Hematopoietic multipotent progenitor cell treated with erythropoietin and hydrocortisone succinate and interleukin-3 and kit ligand, for 17 days (in vitro differentiated cells): ENCODE data around the gene CCDC89.

Experiments used
- DNase-seq: peaks from one replicate; pipeline ENCODE4 v3.0.0-alpha.2; 2015; ENCODE audit warnings: low spot score

The CCDC89 gene

DNA sequence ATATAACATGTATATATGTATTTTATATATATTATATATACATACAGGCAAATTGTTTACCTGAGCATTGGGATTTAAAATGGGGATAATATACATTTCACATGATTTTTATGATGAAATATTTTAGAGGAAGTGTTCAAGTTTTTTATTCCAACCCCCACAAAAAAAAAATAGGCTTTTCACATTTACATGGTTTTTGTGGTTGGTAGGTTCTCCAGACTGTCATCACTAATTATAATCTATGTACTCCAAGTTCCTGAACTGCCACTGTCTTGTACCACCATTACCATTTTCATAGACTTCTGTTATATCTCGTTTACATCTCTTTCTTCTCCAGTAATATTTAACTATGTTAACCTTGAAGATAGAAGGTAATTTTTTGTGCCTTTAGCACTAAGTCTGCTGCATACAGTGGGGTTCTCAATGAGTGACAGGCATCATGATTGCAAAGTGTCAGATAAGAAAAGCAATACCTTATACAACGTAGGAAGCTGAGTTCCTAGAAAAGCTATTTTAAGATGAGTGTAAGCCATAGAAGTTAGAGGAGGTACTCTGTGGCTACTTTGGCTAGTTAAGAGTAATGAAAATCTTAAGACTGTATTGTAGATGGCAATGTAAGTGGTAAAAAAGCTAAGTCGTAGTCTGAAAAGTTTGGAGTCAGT is 33.1 kb downstream of the CCDC89 start:
- DNase-seq: no peak

DNA sequence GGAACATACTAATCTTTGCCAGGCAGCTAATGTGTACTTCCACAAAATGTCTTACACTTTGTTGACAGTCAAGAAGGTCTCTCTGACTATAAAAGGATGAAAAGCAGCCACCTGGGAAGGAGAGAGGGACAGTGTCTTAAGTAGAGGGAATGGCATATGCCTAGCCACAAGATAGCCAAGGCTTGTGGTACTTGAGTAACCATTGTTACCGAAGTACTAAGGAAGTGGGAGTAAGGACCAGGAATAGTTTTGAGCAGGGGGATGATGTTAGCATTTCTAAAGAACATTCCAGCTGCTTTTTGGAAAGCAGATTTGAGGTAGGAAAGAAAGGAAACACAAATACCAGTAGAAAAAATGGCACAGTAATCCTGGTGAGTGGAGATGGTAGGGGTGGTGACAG is 34.9 kb downstream of the CCDC89 start:
- no peak for DNase-seq

DNA sequence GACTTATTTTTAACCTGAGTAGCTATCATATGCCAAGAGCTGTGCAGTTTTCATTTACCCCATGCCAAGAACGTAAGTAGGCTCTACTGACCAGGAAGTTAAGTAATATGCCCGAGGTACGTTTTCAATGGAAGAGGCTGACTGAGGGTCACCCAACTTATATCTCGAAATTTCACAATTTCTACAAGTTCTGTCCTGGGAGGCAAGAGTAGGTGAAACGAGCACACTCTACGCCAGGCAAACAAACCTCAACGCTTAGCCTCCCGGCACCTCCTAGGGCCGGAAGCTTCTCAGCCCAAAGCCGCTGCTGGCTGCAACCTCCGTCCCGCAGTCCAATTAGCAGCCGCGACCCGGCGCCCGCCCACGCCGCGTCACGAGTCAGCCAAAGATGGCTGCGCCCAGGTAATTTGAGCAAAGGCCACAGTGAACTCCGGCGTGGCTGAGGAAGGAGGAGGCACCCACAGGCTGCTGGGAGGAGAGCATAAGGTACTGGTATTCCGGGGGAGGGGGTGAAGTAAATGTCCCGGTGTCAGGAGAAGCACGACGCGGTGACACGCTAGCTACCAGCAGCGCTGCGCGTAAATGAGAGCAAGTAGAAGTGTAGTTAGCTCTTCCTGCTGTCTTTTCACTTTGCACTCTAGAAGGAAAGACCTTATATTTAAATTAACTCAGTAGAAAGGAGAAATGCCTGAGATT is 38.2 kb downstream of the CCDC89 start, which contains the start of gene TMEM126A:
Gene TMEM126A (plus strand): TSS at position 364 of the 696 bp plus-strand sequence. CDS start 2,289 bp downstream, outside the sequence.
- DNase-seq: peak; percentile 83

DNA sequence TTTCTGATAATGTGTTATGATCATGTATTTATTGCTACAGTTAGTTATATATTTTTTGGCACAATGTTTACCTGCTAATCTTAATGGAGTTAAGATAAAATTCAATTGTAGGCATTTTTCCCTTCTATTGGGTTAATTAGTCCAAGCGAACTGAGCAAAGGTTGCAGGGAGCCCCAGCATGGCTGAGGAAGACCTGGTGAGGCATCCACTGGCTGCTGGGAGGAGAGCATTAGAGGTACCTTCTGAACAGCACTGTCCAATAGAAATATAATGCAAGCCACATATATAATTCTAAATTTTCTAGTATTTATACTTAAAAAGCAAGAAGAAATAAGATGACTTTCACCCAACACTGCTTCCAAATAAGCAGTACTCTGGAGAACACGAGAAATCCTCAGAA is 38.9 kb downstream of the CCDC89 start:
- DNase-seq: no peak

DNA sequence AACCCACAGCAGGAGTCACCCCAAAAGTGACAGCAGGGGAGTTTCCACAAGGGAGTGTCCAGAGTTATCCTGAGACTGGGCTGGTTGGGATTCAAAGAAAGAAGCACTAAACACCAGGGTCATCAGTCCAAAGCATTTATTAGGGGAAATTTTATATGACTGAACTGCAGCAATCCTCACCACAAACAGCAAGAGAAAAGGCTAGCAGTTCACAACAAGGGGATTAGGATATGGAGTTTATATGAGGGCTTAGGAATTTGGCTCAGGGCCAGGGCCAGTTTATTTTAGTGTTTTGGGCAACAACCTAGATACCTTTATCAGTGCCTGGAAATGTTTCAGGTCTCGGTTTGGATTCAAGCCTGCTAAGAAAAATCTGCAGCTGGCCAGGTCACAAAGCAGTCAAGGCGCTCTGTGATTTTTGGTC is 42.8 kb downstream of the CCDC89 start:
- peak; percentile 17 for DNase-seq

DNA sequence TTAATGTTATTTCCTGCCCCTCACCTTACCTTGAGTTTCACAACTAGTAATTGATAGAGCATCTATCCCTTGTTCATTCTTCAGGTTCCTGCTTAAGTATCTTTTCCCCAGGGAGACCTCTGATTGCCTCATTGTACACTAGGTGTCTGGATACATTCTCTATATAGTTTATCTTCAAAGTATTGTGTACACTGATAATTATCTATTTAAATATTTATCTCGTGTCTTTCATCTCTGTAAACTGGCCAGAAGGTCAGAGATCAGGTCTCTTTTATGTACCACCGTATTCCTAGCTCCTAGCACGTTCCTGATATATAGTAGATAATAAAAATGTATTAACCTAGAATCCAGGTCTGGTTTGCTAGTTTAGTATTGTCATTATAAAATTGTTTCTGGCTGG is 51.2 kb downstream of the CCDC89 start:
- DNase-seq: no peak
